HG03159 (cell line): Measurements from ENCODE around the gene FAM107A.
"Not testable (repeated sequence)": the region's sequence is repeated elsewhere in the genome, so short reads cannot be mapped to it uniquely, and the experiment has no call there.

Source experiments
- ATAC-seq: cut with Tn5 transposase; IDR thresholded peaks from one replicate; pipeline ENCODE4 v1.9.1; 2021; ENCODE audit warnings: mild to moderate bottlenecking, moderate library complexity; ENCODE audit not compliant: unreplicated experiment

The FAM107A gene

GRCh38 chr3:58537412-58538301 is 39.5 kb downstream of the FAM107A start:
- ATAC-seq = no peak

- ATAC-seq = no peak
Measured at GRCh38 chr3:58536501-58537411, 40.4 kb downstream of the FAM107A start, which contains the start of gene ACOX2. Gene ACOX2, minus strand, starts transcription at chr3:58537190. Its CDS starts 2,084 bp downstream, at chr3:58535106.

GRCh38 chr3:58535531-58536500 is 41.4 kb downstream of the FAM107A start:
- ATAC-seq = no peak

- ATAC-seq = no peak
Measured at GRCh38 chr3:58534592-58535494, 42.3 kb downstream of the FAM107A start.

GRCh38 chr3:58532794-58533220 is 44.4 kb downstream of the FAM107A start:
- ATAC-seq = peak; percentile 92

- no peak for ATAC-seq
Measured at GRCh38 chr3:58531956-58532355, 45.2 kb downstream of the FAM107A start.

GRCh38 chr3:58531555-58531954 is 45.6 kb downstream of the FAM107A start:
- no peak for ATAC-seq

GRCh38 chr3:58530354-58530865 is 46.8 kb downstream of the FAM107A start:
- ATAC-seq = no peak

GRCh38 chr3:58529516-58530353 is 47.5 kb downstream of the FAM107A start:
- no peak for ATAC-seq

GRCh38 chr3:58528629-58529028 is 48.6 kb downstream of the FAM107A start:
- ATAC-seq = no peak

- ATAC-seq = not testable (repeated sequence)
Measured at GRCh38 chr3:58527440-58527839, 49.8 kb downstream of the FAM107A start.

- ATAC-seq = no peak
Measured at GRCh38 chr3:58526515-58526957, 50.7 kb downstream of the FAM107A start.

- no peak for ATAC-seq
Measured at GRCh38 chr3:58524326-58524888, 52.8 kb downstream of the FAM107A start.

- ATAC-seq = no peak
Measured at GRCh38 chr3:58522759-58523425, 54.3 kb downstream of the FAM107A start.

GRCh38 chr3:58521917-58522631 is 55.1 kb downstream of the FAM107A start:
- ATAC-seq = no peak

- no peak for ATAC-seq
Measured at GRCh38 chr3:58521336-58521670, 55.9 kb downstream of the FAM107A start.
